Parathyroid adenoma (tissue), 2 donors: Measurements from ENCODE around the gene PHOSPHO1.

Source experiments
- H2AFZ ChIP-seq: fragments of 300-600 bp; sonication (generic); one replicate; pipeline ENCODE4 v1.7.0; 2017; ENCODE audit warnings: antibody characterized with exemption, mild to moderate bottlenecking
- H3K27ac ChIP-seq: fragments of 300-600 bp; sonication (generic); one replicate; pipeline ENCODE4 v1.7.0; 2017
- H3K27me3 ChIP-seq: fragments of 300-600 bp; sonication (generic); one replicate; pipeline ENCODE4 v1.7.0; 2017; ENCODE audit warnings: low read length; ENCODE audit not compliant: control insufficient read depth, insufficient read depth
- H3K36me3 ChIP-seq: fragments of 300-600 bp; sonication (generic); one replicate; pipeline ENCODE4 v1.7.0; 2017; ENCODE audit warnings: low read length; ENCODE audit not compliant: control insufficient read depth, insufficient read depth
- H3K4me1 ChIP-seq: fragments of 300-600 bp; sonication (generic); one replicate; pipeline ENCODE4 v1.7.0; 2017; ENCODE audit warnings: control low read depth
- H3K4me2 ChIP-seq: fragments of 300-600 bp; sonication (generic); one replicate; pipeline ENCODE4 v1.7.0; 2017; ENCODE audit warnings: low read length
- H3K4me3 ChIP-seq: fragments of 300-600 bp; sonication (generic); one replicate; pipeline ENCODE4 v1.7.0; 2017; ENCODE audit warnings: low read depth, low read length
- H3K79me2 ChIP-seq: fragments of 300-600 bp; sonication (generic); one replicate; pipeline ENCODE4 v1.7.0; 2017; ENCODE audit warnings: control low read depth
- H3K9ac ChIP-seq: fragments of 300-600 bp; sonication (generic); one replicate; pipeline ENCODE4 v1.7.0; 2017; ENCODE audit warnings: mild to moderate bottlenecking
- H3K9me3 ChIP-seq: fragments of 300-600 bp; sonication (generic); one replicate; pipeline ENCODE4 v1.7.0; 2017; ENCODE audit warnings: low read length; ENCODE audit not compliant: control insufficient read depth
- TF ChIP-seq, protein P1 (sequence below): fragments of 300-600 bp; sonication (generic); IDR thresholded peaks from one replicate; pipeline ENCODE4 v1.7.0; 2017; ENCODE audit warnings: antibody characterized with exemption, mild to moderate bottlenecking
- donor health status: primary hyperparathyroidism.

The PHOSPHO1 gene

DNA sequence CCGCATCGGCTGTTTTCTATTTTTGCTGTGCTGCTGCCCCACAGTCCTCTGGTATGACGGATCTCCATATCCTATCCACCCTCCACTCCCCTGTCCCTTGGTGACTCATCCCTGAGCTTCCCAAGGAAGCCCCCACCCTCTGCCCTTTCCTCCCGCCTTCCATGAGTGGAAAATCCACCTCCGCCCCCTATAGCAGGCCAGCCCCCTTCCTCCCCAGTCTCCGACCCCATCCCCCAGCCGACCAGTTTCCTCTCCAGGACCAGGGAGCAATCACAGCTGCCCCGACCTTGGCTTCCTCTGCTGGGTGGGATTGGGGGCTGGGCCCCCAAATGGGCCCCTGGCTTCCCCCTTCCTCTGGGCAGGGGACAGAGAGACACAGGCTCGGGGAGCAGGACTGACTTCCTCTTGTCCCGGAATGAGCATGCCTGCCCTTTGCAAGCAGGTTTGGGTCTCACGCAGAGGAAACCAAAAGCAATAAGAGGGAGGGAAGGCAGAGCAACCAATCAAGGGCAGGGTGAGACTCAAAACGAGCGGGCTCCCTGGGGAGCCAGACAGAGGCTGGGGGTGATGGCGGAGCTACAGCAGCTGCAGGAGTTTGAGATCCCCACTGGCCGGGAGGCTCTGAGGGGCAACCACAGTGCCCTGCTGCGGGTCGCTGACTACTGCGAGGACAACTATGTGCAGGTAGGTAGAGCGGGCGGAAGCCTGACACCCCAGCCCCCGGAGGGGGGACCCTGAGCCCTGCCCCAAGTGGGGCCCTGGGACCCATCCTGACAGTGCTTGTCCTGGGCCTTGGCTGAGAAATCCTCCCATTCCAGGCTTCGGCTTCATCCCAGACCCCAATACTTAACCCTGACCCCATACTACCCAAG is 20.2 kb downstream of the PHOSPHO1 start, which contains the start of the genes ABI3 and GNGT2:
Gene ABI3 (plus strand): TSS at position 550 of the 872 bp plus-strand sequence. CDS start 18 bp downstream, at position 568.
Gene GNGT2 (minus strand): TSS at position 417 of the 872 bp plus-strand sequence. CDS start 3,152 bp downstream, outside the sequence.
- H2AFZ ChIP-seq: no peak within 1 kb of the TSS
- peak within 1 kb of the TSS; percentile 44 for H3K4me3 ChIP-seq
- peak within 1 kb of the TSS; percentile 30 for H3K4me2 ChIP-seq
- no peak within 1 kb of the TSS for H3K9ac ChIP-seq
- H3K27ac ChIP-seq: peak within 1 kb of the TSS; percentile 37
- no peaks in the 10 kb centered on the region for H3K79me2 ChIP-seq
- no peaks in the 10 kb centered on the region for H3K4me1 ChIP-seq
- TF ChIP-seq, protein P1, sequence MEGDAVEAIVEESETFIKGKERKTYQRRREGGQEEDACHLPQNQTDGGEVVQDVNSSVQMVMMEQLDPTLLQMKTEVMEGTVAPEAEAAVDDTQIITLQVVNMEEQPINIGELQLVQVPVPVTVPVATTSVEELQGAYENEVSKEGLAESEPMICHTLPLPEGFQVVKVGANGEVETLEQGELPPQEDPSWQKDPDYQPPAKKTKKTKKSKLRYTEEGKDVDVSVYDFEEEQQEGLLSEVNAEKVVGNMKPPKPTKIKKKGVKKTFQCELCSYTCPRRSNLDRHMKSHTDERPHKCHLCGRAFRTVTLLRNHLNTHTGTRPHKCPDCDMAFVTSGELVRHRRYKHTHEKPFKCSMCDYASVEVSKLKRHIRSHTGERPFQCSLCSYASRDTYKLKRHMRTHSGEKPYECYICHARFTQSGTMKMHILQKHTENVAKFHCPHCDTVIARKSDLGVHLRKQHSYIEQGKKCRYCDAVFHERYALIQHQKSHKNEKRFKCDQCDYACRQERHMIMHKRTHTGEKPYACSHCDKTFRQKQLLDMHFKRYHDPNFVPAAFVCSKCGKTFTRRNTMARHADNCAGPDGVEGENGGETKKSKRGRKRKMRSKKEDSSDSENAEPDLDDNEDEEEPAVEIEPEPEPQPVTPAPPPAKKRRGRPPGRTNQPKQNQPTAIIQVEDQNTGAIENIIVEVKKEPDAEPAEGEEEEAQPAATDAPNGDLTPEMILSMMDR: no peak
- no peaks in the 10 kb centered on the region for H3K36me3 ChIP-seq
- H3K27me3 ChIP-seq: no peaks in the 10 kb centered on the region
- H3K9me3 ChIP-seq: no peaks in the 10 kb centered on the region

DNA sequence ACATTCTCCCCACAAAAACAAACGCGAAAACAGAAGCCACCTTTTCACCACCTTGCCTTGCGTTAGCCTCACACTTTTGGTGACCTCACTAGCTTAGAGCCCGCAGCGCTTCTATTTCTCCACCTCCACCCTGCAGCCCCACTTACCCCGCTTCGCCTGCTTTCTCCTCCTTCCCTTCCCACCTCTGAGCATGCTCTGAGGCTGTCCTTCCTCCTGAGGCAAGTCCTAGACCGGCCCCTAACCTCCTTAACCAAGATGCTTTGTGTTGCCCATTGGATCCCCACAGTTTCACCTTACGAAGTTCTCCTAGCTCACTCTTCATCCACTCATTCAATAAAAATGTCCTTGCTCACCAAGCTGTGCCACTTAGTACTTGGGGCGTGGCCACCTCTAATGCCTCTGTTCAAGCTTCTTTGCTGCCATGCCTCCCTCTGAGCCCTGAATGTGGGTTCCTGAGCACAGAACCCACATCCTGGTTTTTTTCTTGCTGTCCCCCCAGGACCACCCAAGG is 21.5 kb downstream of the PHOSPHO1 start:
- H3K4me2 ChIP-seq: no peak overlapping the region

DNA sequence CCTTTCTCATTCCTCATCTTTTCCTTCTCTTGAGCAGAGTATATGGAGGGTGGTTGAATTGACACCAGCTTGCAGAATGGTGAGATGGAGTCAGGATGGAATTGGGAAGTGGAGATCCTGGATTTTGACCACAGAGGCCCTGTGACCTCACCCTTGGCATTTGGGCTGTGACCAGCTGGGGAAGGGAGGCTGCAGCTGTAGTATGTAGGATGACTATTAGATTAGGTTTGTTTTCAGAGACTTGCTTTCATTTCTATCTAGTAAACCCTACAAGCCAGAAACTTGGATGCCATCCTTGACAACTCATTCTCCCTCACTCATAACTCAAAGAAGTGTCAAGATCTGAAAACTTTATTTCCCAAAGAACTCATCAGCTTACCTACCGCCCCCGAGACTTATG is 26.1 kb downstream of the PHOSPHO1 start:
- TF ChIP-seq, protein P1: no peak
- no peaks in the 10 kb centered on the region for H3K4me1 ChIP-seq

More for the DNA sequence above, 21.5 kb downstream of the PHOSPHO1 start:
- H3K79me2 ChIP-seq: no peaks in the 10 kb centered on the region
- TF ChIP-seq, protein P1: no peak
- H3K9me3 ChIP-seq: no peaks in the 10 kb centered on the region
- no peak overlapping the region for H3K4me3 ChIP-seq
- no peak overlapping the region for H2AFZ ChIP-seq
- H3K27me3 ChIP-seq: no peaks in the 10 kb centered on the region
- no peak overlapping the region for H3K9ac ChIP-seq
- no peaks in the 10 kb centered on the region for H3K4me1 ChIP-seq
- no peak overlapping the region for H3K27ac ChIP-seq
- no peaks in the 10 kb centered on the region for H3K36me3 ChIP-seq

DNA sequence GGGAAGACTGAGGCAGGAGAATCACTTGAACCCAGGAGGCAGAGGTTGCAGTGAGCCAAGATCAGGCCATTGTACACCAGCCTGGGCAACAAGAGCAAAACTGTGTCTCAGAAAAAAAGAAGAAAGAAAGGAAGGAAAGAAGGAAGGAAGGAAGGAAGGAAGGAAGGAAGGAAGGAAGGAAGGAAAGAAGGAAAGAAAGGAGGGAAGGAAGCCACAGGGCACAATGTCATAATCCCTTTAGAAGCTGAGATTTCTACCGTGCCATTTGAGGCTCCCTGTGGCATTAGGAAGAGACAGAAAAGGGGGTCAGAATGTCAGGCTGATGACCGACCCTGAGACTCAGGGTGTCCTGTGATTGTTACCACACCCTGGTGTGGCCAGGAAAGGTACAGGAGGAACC is 26.8 kb downstream of the PHOSPHO1 start:
- no peak overlapping the region for H3K4me2 ChIP-seq
- H3K9me3 ChIP-seq: no peaks in the 10 kb centered on the region
- H3K27me3 ChIP-seq: no peaks in the 10 kb centered on the region
- TF ChIP-seq, protein P1: no peak
- no peak overlapping the region for H3K9ac ChIP-seq
- no peak overlapping the region for H3K4me3 ChIP-seq
- no peaks in the 10 kb centered on the region for H3K4me1 ChIP-seq
- no peak overlapping the region for H3K27ac ChIP-seq
- no peaks in the 10 kb centered on the region for H3K36me3 ChIP-seq
- H2AFZ ChIP-seq: no peak overlapping the region
- no peaks in the 10 kb centered on the region for H3K79me2 ChIP-seq

More for the DNA sequence above, 26.1 kb downstream of the PHOSPHO1 start:
- no peak overlapping the region for H3K9ac ChIP-seq
- H3K79me2 ChIP-seq: no peaks in the 10 kb centered on the region
- H3K4me3 ChIP-seq: no peak overlapping the region
- H3K27ac ChIP-seq: no peak overlapping the region
- H3K9me3 ChIP-seq: no peaks in the 10 kb centered on the region
- H3K4me2 ChIP-seq: no peak overlapping the region
- H3K36me3 ChIP-seq: no peaks in the 10 kb centered on the region
- H3K27me3 ChIP-seq: no peaks in the 10 kb centered on the region
- H2AFZ ChIP-seq: no peak overlapping the region
